Bronchial epithelial cell (primary cell): ENCODE data around the gene SVIL. TPM values are rescaled to one million over a fixed set of nuclear protein-coding genes. Genes with fewer than 3 reads are reported as not detected.
"Not testable (repeated sequence)": the region's sequence is repeated elsewhere in the genome, so short reads cannot be mapped to it uniquely, and the experiment has no call there.

ENCODE experiments used
- DNase-seq: peaks from one replicate; pipeline ENCODE4 v3.0.0-alpha.2; 2010; ENCODE audit warnings: low read depth
- FAIRE-seq: peaks from 2 replicates; lab custom pipeline; 2011; peaks lifted over from hg19 to GRCh38; lab: Jason Lieb, UNC
- H3K27me3 ChIP-seq: 2 replicates; pipeline ENCODE4 v1.5.1; 2011; ENCODE audit warnings: low read length; ENCODE audit not compliant: control insufficient read depth, insufficient read depth
- H3K36me3 ChIP-seq: 2 replicates; pipeline ENCODE4 v1.5.1; 2011; ENCODE audit warnings: low read length; ENCODE audit not compliant: control insufficient read depth, insufficient read depth
- H3K4me3 ChIP-seq: 2 replicates; pipeline ENCODE4 v1.5.1; 2011; ENCODE audit warnings: mild to moderate bottlenecking, low read depth, low read length, control low read depth
- CTCF ChIP-seq: IDR thresholded peaks from 2 replicates; pipeline ENCODE4 v1.5.1; 2011; ENCODE audit warnings: mild to moderate bottlenecking, moderate library complexity, low read length, control low read depth, inconsistent platforms; ENCODE audit not compliant: insufficient read depth, severe bottlenecking
- total RNA-seq: library from RNA; depleted of rRNA; stranded (reverse); fragments of >200 nt; gene quantifications from 2 replicates; pipeline ENCODE4 v1.2.1, GENCODE V29; 2014

Gene SVIL
- total RNA-seq, 1 donor from 2014 or later = 12.6 TPM

- DNase-seq = peak; percentile 86
Observed at GRCh38 chr10:29471544-29471859, 163.3 kb downstream of the SVIL start.

DNA sequence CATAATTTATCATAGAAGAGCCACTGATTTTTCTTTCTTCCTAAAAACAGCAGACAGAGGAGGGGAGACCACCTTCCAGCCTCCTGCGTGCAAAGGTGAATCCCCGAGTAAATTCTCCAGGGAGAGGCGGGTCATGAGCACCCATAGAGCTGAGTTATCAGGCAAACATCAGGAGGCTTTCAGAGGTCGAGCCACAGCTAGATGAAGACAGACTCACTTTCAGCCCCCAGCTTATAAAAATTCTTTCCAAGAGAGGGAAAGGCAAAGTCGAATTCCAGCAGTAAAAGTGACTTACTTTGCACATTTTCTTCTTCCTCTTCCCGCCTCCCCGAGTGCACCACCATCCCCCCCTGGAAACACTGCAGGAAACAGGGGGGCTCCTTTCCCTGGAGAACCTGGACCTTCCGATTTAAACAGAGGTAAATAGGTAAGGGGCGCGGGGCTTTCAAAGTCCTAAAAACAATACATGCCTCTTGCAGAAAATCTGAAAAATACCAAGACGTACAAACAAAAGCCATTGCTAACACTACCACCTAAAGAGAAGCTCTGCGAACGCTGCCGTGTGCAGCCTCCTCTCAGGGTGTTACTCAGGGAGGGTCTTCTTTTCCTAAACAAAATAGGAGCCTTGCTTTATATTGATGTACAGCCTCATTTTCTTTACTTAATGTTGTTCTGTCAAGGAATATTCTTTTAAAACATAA lies 163.8 kb downstream of the SVIL start:
- no peaks in the 10 kb centered on the region for H3K27me3 ChIP-seq
- DNase-seq (no peak), FAIRE-seq (no peak)
- H3K36me3 ChIP-seq = peaks cover 12% of the 10 kb centered on the region
- no peak overlapping the region for H3K4me3 ChIP-seq
- TF ChIP-seq CTCF = no peak

More at GRCh38 chr10:29471544-29471859, 163.3 kb downstream of the SVIL start:
- H3K36me3 ChIP-seq = peaks cover 12% of the 10 kb centered on the region
- no peak for TF ChIP-seq CTCF
- no peak overlapping the region for H3K4me3 ChIP-seq
- no peaks in the 10 kb centered on the region for H3K27me3 ChIP-seq
- FAIRE-seq = no peak

GRCh38 chr10:29470355-29470705 lies 164.4 kb downstream of the SVIL start:
- DNase-seq (no peak), FAIRE-seq (peak; percentile 83)
- peaks cover 12% of the 10 kb centered on the region for H3K36me3 ChIP-seq
- H3K27me3 ChIP-seq = no peaks in the 10 kb centered on the region
- H3K4me3 ChIP-seq = no peak overlapping the region
- peak; percentile 42 for TF ChIP-seq CTCF

- Histone ChIP-seq H3K4me3 (no peak overlapping the region), H3K36me3 (peaks cover 16% of the 10 kb centered on the region), H3K27me3 (no peaks in the 10 kb centered on the region)
- no peak for FAIRE-seq
- no peak for TF ChIP-seq CTCF
- no peak for DNase-seq
Observed at GRCh38 chr10:29469481-29470354, 165.1 kb downstream of the SVIL start.

- TF ChIP-seq CTCF = peak; percentile 28
- no peaks in the 10 kb centered on the region for H3K27me3 ChIP-seq
- H3K36me3 ChIP-seq = peaks cover 22% of the 10 kb centered on the region
- DNase-seq (no peak), FAIRE-seq (no peak)
- H3K4me3 ChIP-seq = no peak overlapping the region
Observed at GRCh38 chr10:29465384-29465783, 169.4 kb downstream of the SVIL start.

GRCh38 chr10:29464671-29465171 lies 170.1 kb downstream of the SVIL start:
- not testable (repeated sequence) for H3K4me3 ChIP-seq, DNase-seq, H3K27me3 ChIP-seq, FAIRE-seq
- peaks cover 16% of the 10 kb centered on the region for H3K36me3 ChIP-seq
